Measurements from ENCODE around the gene GABRB1. TPM values are rescaled to one million over a fixed set of nuclear protein-coding genes. Genes with fewer than 3 reads are reported as not detected.

The GABRB1 gene
- polyA plus RNA-seq, 12 donors = 0.10 to 0.70 TPM; not detected in 10

GRCh38 chr4:47383829-47384427 lies 352.6 kb downstream of the GABRB1 start:
- peak; percentile 10 for DNase-seq

GRCh38 chr4:47386146-47386545 lies 354.8 kb downstream of the GABRB1 start:
- DNase-seq = no peak

DNA sequence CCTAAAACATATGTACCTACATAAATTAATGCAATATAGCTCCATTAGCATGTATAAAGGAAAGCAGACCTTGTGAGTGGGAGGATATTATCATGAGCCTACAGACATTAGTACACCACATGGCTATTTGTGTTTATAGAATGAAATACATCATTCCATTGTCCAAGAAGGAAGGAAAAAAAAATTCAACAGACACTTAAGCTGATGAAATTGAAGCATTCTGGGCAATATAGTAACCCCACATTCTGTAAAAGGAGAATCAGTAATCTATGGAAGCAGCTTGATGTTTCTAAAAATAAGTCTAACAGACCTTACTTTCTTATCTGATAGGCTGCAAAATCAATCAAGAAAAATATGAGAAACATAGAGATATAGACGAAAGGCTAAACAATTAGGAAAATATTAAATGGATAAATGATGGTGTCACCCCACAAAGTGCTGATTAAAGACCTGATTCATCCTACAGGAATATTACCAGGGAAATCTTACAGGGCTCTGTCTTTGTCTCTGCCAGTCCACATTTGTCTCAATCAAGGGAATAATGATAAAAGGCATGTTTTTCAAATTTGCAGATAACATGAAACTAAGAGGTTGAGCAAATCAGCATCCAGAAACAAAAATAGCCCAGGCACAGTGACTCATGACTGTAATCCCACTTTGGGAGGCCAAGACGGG lies 355.3 kb downstream of the GABRB1 start:
- no peak for DNase-seq

DNA sequence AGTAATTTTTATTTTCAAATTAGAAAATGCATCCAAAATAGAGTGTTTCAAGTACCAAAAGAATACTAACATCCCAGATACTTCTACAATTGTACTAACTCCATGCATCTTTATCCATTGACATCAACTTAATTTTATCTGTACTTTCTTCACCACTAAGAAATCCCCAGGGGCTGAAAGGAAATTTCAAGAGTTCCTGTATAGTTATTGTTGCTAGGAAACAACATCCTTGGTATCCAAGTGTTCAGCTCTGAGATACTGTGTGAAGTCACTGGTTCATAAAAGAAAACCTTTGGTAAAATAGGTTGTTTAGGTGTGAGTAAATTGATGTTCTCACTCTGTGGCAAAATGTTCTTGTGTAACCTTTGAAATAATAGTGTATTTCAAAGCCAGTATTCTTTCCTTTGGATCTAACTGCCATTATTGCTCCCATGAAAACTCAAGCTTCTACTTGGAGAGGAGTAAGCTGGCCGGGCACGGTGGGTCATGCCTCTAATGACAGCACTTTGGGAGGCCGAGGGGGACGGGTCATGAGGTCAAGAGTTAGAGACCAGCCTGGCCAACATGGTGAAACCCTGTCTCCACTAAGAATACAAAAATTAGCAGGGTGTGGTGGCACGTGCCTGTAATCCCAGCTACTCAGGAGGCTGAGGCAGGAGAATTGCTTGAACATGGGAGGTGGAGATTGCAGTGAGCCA lies 359.2 kb downstream of the GABRB1 start:
- no peak for DNase-seq

GRCh38 chr4:47391256-47391655 lies 359.9 kb downstream of the GABRB1 start:
- no peak for DNase-seq

- DNase-seq = no peak
Measured at GRCh38 chr4:47406408-47406807, 375.0 kb downstream of the GABRB1 start.

- DNase-seq = no peak
Measured at GRCh38 chr4:47410271-47410670, 378.9 kb downstream of the GABRB1 start.

DNA sequence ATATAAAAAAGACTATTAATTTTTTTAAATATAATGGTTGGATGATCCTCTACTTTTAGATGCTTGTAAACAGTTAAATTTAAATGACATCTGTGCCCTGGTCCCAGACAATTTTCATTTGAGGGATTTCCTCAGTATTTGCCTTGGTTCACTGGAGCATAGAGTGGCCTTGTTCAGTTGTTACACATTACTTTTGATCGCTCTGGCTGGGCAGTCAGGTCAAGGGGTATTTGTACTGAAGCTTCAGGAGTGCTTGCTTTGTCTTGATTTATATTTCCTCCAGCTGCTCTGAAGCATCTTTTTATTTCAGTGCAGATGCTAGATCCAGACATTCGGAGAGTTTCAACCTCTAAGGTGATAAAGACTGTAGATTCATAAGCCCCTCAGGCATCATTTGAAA lies 382.2 kb downstream of the GABRB1 start:
- no peak for DNase-seq

DNA sequence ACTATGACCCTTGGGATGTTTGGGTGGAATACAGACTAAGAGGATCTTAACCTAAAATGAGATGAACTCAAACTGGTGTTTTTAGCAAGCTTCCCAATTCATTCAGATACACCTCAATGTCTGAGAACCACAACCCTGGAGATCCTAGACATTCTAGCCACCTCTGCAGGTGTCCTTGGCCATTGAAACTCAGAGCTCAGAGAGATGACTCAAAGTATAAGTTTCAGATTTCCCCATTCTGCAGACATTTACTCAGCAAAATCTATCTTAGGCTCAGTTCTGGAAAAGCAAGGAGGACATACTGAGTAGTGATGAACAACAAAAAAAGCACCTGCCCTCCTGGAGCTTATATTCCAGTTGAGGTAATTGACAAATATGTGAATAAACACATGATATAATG lies 384.4 kb downstream of the GABRB1 start:
- no peak for DNase-seq

DNA sequence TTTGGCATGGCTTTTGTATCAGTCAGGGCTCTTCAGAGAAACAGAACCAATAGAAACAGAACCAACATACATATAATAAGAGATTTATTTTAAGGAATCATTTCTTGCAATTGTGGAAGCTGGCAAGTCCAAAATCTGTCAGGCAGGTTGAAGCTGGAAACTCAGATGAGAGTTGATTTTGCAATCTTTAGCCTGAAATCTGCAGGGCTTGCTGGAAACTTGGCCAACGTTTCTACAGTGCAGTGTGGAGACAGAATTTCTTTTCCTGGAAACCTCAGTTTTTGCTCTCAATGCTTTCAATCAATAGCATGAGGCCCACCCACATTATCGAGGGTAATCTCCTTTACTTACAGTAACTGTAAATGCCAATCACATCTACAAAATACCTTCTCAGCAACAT lies 386.8 kb downstream of the GABRB1 start:
- DNase-seq = no peak

- no peak for DNase-seq
Measured at GRCh38 chr4:47419296-47419695, 387.9 kb downstream of the GABRB1 start.

- no peak for DNase-seq
Measured at GRCh38 chr4:47425628-47426027, 394.3 kb downstream of the GABRB1 start.

DNA sequence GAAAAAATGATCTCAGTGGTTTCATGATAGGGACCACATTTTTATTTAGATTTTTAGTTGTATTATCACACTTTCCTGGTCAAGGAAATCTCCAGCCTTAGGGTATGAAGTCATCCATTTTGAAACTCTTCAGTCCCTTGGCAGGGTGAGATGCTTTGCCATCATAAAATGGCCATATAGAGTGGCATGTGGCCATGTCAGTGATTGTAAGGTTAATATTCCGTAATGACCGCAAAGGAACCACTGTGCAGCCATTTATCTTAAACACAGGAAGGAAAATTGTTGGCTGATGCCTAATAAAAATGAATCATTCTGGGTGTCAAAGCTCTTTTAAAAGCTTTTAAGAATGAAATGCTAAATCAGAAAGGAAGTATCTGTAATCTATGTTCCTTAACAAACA lies 396.6 kb downstream of the GABRB1 start:
- no peak for DNase-seq

- DNase-seq = no peak
Measured at GRCh38 chr4:47432749-47433148, 401.4 kb downstream of the GABRB1 start.

GRCh38 chr4:47434931-47435330 lies 403.6 kb downstream of the GABRB1 start:
- no peak for DNase-seq

- no peak for DNase-seq
Measured at GRCh38 chr4:47442980-47443379, 411.6 kb downstream of the GABRB1 start.

GRCh38 chr4:47444031-47444430 lies 412.7 kb downstream of the GABRB1 start:
- no peak for DNase-seq

- DNase-seq = no peak
Measured at GRCh38 chr4:47451657-47452056, 420.3 kb downstream of the GABRB1 start.

DNA sequence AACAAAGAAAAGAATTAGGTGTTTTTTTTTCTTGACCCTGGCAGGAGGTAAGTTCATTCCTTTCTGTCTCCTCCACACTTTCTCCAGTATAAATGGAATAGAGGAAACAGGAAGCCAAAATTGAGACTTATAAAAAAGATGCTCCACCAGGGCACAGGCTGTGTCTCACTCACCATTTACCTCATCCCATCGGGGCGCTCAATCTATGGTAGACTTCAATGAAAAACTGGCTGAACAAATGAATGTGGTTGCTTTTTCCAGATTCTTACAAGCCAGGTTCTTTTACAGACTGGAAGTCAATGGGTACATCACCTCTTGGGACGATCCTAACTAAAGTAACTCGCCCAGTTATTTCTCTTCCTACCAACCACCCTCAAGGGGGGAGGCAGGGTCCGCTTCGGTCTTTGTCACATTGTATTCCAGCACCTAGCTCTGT lies 431.4 kb downstream of the GABRB1 start:
- DNase-seq = no peak

DNA sequence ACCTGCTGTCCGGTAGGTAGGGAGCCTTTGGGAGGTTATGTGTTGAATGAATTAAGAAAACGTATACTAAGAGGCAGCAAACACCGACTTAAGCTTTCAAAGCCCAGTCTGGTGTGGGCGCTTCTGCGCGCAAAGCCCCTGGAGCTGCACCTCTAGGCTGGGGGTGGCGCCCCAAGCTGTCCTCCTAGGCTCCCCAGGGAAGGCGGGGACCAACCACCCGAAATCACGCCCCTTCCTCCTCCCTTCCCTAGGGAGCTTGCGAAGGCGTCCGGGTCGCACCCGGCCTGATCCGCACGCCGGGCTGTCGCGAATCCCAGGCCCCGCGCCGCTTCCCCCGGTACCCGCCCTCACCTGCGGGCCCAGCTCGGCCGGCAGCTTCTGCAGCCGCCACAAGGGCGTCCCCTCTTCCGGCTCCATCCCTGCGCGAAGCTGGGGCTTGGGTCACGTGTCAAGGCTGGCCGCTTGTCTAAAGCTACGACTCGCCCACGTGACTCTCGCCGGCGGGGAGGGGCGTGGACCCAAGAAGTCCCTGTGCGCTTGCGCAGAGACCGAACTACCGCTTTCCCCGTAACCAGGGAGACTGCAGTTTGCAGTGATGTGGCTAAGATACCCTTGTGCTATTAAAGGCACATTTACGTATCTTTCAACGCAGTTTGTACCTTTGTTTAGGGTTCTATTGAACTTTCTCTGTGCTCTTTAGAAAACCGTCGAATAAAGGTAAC lies 432.0 kb downstream of the GABRB1 start, which contains the start of gene COMMD8:
TSS of gene COMMD8 (minus strand) at position 468 of the 722 bp plus-strand sequence. CDS start at position 417, 51 bp downstream.
- peak; percentile 96 for DNase-seq

GRCh38 chr4:47465004-47465403 lies 433.6 kb downstream of the GABRB1 start:
- DNase-seq = no peak

- DNase-seq = no peak
Measured at GRCh38 chr4:47466056-47466785, 434.9 kb downstream of the GABRB1 start.

Measured in muscle of arm (tissue), 12 donors.